Left ventricle myocardium superior (tissue), 1 donor: ENCODE data around the gene CHI3L2. TPM values are rescaled to one million over a fixed set of nuclear protein-coding genes. Genes with fewer than 3 reads are reported as not detected.
A peak's percentile ranks its signal among the peaks of the same experiment; 100 is the strongest.

Experiments used
- ATAC-seq: fragments of 200-7000 bp; cut with Tn5 transposase; one replicate; pipeline ENCODE4 v1.9.1; 2020; ENCODE audit warnings: mild to moderate bottlenecking, moderate library complexity
- DNase-seq: peaks from one replicate; pipeline ENCODE4 v3.0.0-alpha.2; 2020
- intact Hi-C: fragments of 100-400 bp; cut with micrococcal nuclease; formaldehyde crosslinking; loops from one replicate; pipeline ENCODE4 v1.11.0; 2022
- total RNA-seq: library from RNA; stranded (reverse); fragmentation: NEBNext Ultra II Directional; extraction: Animal tissue kit (Norgen Biotek cat#: 25700); gene quantifications from one replicate; pipeline ENCODE4 v1.2.1, GENCODE V29; 2021
- donor health status: DM: no; HTN: yes; CAD: no; lungs with severe emphysema.

Gene CHI3L2
- total RNA-seq, 1 donor from 2014 or later: 4.7 TPM

DNA sequence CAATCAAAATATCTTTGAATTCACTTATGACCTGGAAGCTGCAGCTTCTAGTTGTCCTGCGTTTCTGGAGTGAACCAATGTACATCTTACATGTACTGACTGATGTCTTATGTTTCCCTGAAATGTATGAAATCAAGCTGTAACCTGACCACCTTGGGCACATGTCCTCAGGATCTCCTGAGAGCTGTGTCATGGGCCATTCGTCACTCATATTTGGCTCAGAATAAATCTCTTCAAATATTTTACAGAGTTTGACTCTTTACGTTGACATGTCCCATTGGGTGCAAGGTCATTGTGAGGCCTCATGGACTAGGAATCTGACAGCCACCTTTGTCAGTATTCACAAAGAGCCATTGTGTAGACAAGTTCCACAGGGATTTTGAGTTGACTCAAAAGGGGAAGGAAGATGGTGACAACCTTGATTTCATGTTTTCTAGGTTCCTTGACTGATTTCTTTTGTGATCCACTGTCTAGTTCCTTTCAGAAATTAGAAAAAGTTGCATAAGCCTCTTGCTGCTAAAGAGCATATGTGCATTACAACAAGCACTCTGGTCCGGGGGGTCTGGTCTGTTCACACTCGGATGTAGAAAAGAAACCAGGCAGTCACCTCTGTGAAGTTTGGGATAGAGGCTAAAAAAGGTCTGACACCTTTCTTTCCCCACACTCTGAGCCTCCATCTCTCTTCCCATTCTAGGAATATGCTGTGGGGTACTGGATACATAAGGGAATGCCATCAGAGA is 10.7 kb downstream of the CHI3L2 start:
- intact Hi-C loops: no loop called here
- DNase-seq (no peak), ATAC-seq (no peak)

- no peak for ATAC-seq
- DNase-seq: no peak
- intact Hi-C loops: no loop called here
These were observed 14.3 kb downstream of the CHI3L2 start for GRCh38 chr1:111241797-111242196.

DNA sequence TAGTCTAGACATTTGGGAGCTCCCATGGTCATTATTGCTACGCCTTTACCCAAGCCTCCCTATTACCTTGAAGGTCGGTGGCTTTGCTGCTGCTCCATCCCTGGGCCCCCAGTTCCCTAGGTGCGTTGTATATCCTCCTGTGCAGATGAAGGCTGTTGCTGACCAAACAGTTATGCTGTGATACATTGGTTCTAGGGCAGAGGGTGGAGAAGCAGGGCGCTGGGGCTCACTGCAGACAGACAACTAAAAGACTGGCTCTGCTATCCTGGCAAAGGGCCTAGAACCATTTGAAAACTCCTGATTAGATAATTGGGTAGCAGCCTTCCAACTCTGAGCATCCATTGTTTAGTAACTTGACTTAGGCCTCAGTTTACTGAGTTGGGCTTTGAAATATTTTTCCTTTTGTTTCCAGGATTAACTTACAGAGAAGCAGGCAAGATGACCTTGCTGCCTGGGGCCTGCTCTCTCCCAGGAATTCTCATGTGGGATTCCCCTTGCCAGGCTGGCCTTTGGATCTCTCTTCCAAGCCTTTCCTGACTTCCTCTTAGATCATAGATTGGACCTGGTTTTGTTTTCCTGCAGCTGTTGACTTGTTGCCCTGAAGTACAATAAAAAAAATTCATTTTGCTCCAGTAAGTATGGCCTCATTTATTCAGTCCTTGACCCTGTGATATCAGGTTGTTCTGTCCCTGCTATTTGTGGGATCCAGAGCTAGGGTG is 15.5 kb downstream of the CHI3L2 start:
- intact Hi-C loops: no loop called here
- DNase-seq: peak; percentile 62
- ATAC-seq: peak; percentile 87

DNA sequence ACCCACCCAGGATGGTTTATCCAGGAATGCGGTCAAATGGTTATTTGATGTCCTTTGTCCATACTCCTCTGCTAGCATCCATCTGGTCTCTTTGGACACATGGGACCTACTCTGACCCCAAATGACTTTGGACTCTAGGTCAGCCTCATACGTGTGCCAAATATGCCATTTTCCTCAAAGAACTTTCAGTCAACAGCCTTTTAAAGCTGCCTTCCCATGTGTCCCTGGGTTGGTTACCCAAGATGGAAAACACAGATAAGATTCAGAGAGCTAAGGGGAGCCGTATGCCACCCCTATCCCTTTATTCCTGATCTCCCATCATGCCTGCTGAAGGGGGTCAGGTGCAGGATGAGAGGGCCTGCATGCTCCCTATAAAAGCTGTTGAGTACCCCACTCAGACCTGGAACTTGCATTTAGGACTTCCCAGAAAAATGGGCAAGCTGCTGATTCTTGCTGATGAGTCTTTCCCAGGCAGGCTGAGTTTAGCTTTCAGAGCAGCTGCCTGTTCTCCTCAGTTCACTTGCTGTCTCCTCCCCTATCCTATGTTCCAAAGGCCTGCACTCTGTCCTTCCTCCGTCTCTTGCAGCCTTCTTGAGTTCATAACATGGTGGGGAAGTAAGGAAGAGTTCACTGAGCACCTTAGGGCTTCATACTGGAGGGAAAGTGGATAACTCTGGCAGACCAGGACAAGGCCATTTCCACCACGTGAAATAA is 19.8 kb downstream of the CHI3L2 start:
- DNase-seq: no peak
- no peak for ATAC-seq
- intact Hi-C loops: no loop called here

GRCh38 chr1:111249960-111250359 is 22.4 kb downstream of the CHI3L2 start:
- ATAC-seq (peak; percentile 25), DNase-seq (no peak)
- intact Hi-C loops: no loop called here

DNA sequence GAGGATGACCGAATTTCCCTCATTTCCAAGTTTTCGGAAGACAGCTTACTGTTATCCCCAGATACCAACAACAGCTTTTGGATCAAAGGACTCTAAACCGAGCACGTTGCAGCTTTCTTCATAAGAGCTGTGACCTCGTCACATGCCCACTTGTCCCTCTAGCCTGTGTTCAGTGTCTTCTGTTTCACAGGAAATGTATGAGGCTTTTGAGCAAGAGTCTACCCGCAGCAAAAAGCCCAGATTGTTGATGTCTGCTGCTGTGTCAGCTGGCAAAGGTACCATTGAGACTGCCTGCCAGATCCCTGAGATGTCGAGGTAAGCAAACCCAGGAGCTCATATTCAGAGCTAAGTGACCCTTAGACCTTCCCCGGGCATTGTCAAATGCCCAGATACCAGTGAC is 24.1 kb downstream of the CHI3L2 start:
- ATAC-seq (no peak), DNase-seq (no peak)
- intact Hi-C loops: no loop called here

DNA sequence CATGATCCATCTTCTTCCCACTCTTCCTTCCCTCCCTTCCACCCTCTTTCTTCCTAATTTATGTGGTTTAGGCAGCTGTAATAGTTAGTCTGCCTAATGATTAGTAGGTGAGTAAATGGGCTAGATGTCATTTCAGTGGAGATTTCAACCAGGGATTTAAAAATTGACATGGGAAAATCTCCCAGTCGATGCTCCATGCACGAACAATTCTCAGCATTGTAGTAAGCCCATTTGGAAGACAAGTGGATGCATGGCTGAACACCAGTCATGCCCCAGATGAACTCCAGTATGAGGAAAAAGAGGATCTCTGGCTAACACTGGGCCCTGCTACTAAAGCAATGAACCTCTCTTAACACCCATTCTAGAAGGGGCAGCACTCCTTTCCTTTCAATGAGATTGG is 25.3 kb downstream of the CHI3L2 start:
- ATAC-seq: no peak
- DNase-seq: no peak
- intact Hi-C loops: no loop called here

- ATAC-seq: no peak
- no peak for DNase-seq
- intact Hi-C loops: no loop called here
These were observed 26.4 kb downstream of the CHI3L2 start for GRCh38 chr1:111253876-111254275.

GRCh38 chr1:111256988-111257658 is 29.6 kb downstream of the CHI3L2 start:
- intact Hi-C loops: no loop called here
- ATAC-seq (no peak), DNase-seq (no peak)

- intact Hi-C loops: no loop called here
- no peak for ATAC-seq
- no peak for DNase-seq
These were observed 40.4 kb downstream of the CHI3L2 start for GRCh38 chr1:111267801-111268508.

DNA sequence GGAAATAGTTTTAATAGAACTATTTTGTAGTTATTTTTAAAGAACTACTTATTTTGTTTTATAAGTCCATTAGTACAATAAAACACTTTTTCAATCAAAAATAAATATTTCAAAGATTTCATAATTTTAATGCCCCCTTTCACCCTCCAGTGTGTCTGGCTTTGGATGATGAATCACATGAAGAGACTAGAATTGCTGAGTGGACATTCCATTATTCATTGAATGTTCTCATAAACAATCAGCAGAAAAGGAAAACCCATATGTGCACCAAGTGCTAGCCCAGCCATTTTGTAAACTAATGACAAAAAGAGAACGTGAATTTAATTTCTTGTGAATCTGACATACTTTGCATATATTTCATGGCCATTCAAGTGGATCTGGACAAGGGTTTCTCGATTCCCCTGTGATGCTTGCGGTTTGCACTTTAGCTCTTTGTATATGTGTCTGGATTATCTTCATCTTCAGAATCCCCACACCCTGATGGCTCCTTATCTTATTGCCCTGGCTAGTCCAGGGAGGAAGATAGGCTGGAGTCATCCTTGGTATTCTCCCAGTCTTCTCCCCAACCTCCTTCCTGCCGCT is 42.4 kb downstream of the CHI3L2 start:
- DNase-seq: no peak
- ATAC-seq: no peak
- intact Hi-C loops: no loop called here

DNA sequence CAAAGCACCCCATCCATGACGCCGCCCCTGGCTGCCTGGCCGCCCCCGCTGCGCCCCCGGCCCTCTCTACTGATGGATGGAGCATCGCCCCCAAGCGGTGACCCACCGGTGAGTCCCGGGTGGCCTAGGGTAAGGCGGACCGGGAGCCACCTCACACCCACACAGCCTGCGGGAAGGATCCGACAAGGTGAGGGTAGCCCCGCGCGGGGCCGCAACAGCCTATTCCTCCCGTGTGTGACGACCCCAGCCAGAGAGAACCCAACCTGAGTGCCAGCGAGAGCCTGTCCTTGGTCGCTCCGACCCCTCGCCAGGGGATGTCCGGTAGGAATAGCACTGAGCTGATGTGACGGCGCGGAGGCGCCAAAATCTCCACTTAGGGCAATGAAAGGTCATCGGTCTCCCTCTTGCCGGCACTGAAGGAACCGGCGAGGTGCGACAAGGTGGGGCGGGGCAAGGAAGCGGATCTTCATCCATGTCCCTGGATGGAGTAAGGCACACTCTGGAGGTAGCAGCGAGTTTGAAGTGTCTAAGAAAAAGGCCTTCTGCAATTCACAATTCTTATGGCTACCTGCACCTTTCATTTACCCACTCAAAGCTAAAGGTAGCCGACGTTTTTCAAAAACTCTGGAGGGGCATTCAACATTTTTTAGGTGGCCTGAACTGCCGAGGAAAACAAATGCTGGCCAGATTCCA is 43.4 kb downstream of the CHI3L2 start:
- DNase-seq (peak; percentile 33), ATAC-seq (no peak)
- intact Hi-C loops: no loop called here

DNA sequence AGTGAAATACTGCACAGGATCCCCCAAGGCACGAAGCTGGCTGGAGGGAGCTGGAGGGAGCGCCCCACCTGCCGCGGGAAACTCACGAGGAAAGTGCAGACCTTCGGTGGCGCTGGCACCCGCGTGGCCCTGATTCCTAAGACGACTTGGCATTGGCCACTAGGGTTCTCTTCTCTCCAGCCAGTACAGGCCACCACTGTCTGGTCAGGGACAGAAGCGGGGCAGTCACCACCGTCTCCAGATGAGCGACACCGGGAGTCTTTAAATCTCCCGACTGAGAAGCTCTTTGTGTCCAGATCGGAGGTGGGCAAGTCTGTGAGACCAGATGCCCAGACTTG is 43.9 kb downstream of the CHI3L2 start:
- intact Hi-C loops: no loop called here
- DNase-seq (no peak), ATAC-seq (no peak)

DNA sequence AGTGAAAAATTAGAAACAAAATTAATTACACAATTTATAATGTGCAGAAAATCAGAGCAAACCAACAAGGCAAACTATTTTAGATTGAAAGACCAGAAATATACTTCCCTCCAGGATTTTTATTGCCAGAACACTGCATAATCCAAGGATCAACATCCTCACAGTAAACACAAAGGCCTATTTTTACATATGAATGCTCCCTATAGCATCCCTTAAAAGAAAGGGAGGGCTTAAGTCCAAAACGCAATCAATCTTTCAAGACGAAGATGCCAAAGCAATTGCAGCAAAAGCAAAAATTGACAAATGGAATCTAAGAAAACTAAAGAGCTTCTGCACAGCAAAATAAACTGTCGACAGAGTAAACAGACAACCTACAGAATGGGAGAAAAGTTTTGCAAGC is 44.6 kb downstream of the CHI3L2 start:
- DNase-seq (no peak), ATAC-seq (no peak)
- intact Hi-C loops: no loop called here

DNA sequence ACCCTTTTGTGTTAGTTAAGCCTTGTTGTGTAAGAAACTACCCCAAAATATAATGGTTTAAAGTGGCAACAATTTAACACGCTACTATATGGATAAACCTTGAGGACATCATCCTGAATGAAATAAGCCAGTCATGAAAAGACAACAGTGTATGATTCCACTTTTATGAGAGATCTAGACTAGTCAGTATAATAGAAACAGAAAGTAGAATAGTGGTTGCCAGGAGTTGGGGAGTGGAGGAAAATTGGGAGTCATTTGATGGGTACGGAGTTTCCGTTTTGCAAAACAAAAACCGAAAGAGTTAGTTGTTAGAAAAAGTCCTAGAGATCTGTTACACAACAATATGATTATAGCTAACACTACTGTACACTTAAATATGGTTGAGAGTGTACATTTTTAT is 47.1 kb downstream of the CHI3L2 start:
- DNase-seq (no peak), ATAC-seq (peak; percentile 64)
- intact Hi-C loops: no loop called here

DNA sequence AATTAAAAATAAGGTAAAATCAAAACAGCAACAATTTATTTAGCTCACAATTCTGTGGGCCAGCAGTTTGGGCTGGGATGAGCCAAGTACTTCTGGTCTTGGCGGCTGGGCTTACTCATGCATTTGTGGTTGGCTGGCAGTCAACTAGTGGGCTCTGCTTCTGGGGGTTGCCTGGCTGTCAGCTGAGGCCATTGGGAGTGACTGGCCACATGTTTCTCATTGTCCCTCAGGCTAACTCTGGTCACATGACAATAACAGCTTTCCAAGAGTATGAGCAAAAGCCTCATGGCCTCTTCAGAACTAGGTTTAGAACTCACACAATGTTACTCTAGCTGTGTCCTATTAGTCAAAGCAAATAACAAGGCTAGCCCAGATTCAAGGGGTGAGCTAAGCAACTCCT is 47.6 kb downstream of the CHI3L2 start:
- intact Hi-C loops: no loop called here
- ATAC-seq: peak; percentile 98
- DNase-seq: peak; percentile 70

DNA sequence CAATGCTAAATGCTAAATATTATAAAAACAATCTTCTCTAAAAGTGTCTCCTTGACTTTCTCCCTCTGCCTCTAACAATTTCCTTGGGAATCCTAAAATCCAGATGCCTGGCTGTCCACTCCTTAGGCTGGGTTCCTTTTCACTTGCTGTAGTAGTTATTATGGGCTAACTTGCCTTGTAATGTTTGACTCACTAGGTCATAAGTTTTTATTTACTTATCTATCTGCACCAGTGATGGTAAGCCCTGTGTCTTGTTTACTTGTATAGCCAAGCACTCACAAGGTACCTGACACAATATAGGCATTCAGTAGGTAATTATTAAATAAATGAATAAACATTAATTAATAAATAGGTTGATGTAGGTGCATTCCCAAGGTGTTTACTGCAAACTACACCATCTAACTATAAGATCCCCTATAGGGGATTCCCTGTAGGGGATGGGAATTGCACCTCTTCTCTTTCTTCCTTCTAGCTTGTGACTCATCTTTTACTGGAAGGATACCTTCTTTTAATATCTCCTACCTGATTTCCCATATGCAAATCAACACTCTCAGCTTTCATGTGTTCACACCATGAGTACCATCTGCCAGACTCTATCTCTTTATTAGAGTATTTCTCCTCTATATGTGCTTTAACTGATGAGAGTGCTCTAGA is 48.4 kb downstream of the CHI3L2 start:
- intact Hi-C loops: no loop called here
- no peak for ATAC-seq
- no peak for DNase-seq

GRCh38 chr1:111279144-111279543 is 51.6 kb downstream of the CHI3L2 start:
- intact Hi-C loops: no loop called here
- DNase-seq (no peak), ATAC-seq (no peak)
